Esophagus squamous epithelium (tissue), 4 donors: ENCODE results near the gene MEIG1.
"Not testable (repeated sequence)": the region's sequence is repeated elsewhere in the genome, so short reads cannot be mapped to it uniquely, and the experiment has no call there.

Experiments used
- CTCF ChIP-seq, 6 experiments: fragments of 450-650 bp in 4 of 6; fragments of 200-600 bp in 2 of 6; sonication (generic) in 2 of 6; IDR thresholded peaks; one replicate each; pipeline ENCODE4 v1.5.1; 2016 to 2019; ENCODE audit warnings: antibody characterized with exemption in 6 of 6, mild to moderate bottlenecking in 4 of 6, moderate library complexity in 4 of 6
- POLR2A ChIP-seq, 4 donors: fragments of 450-650 bp; IDR thresholded peaks; one replicate each; pipeline ENCODE4 v1.6.1; 2017; ENCODE audit warnings: antibody characterized with exemption in 4 of 4, mild to moderate bottlenecking in 4 of 4, moderate library complexity in 3 of 4

- TF ChIP-seq CTCF, POLR2A (IDR thresholded peaks at IDR 0.05): not testable (repeated sequence)
Observed at GRCh38 chr10:14942950-14943338, 16.2 kb upstream of the MEIG1 start.
